GM12873 (cell line): Measurements from ENCODE around the gene MAG.

Source experiments
- CTCF ChIP-seq: IDR thresholded peaks from 2 replicates; pipeline ENCODE4 v1.5.1; 2012; ENCODE audit warnings: low read depth, mild to moderate bottlenecking, moderate library complexity, low read length, control low read depth; ENCODE audit not compliant: insufficient read depth; ENCODE audit errors: missing control alignments

MAG gene

GRCh38 chr19:35291916-35292315 is at the start of gene MAG:
TSS of gene MAG (plus strand) at chr19:35292161. CDS start at chr19:35295409, 3,248 bp downstream.
- no peak for TF ChIP-seq CTCF

GRCh38 chr19:35246466-35247092 is 45.4 kb upstream of the MAG start:
- no peak for TF ChIP-seq CTCF

GRCh38 chr19:35247526-35248309 is 44.2 kb upstream of the MAG start:
- peak; percentile 71 for TF ChIP-seq CTCF

GRCh38 chr19:35248310-35249145 is 43.4 kb upstream of the MAG start, which contains the start of gene LSR:
TSS of gene LSR (plus strand) at chr19:35249002. CDS start at chr19:35249023, 21 bp downstream.
- TF ChIP-seq CTCF = peak; percentile 9

GRCh38 chr19:35249146-35249847 is 42.7 kb upstream of the MAG start:
- no peak for TF ChIP-seq CTCF

GRCh38 chr19:35249848-35250711 is 41.9 kb upstream of the MAG start:
- TF ChIP-seq CTCF = no peak
